CD4-positive, alpha-beta T cell treated with Interleukin-2 at 100 ng/mL for 4 hours (primary cell): ENCODE measurements around the gene DIDO1.
"Not testable (repeated sequence)": the region's sequence is repeated elsewhere in the genome, so short reads cannot be mapped to it uniquely, and the experiment has no call there.

ENCODE experiments used
- DNase-seq: peaks from one replicate; pipeline ENCODE4 v3.0.0-alpha.2; 2020; ENCODE audit warnings: low spot score

DIDO1 gene

GRCh38 chr20:62962221-62962879 lies 36.0 kb upstream of the DIDO1 start:
- DNase-seq: no peak

GRCh38 chr20:62961799-62962198 lies 35.5 kb upstream of the DIDO1 start:
- DNase-seq: no peak

GRCh38 chr20:62961310-62961783 lies 35.0 kb upstream of the DIDO1 start:
- no peak for DNase-seq

GRCh38 chr20:62960446-62961309 lies 34.4 kb upstream of the DIDO1 start:
- not testable (repeated sequence) for DNase-seq

GRCh38 chr20:62959998-62960436 lies 33.7 kb upstream of the DIDO1 start:
- DNase-seq: no peak

- DNase-seq: no peak
These were observed 33.0 kb upstream of the DIDO1 start for GRCh38 chr20:62959101-62959971.

GRCh38 chr20:62958388-62959100 lies 32.2 kb upstream of the DIDO1 start:
- no peak for DNase-seq

GRCh38 chr20:62957136-62958117 lies 31.1 kb upstream of the DIDO1 start:
- DNase-seq: no peak

GRCh38 chr20:62956387-62957135 lies 30.3 kb upstream of the DIDO1 start:
- DNase-seq: no peak

GRCh38 chr20:62955519-62956386 lies 29.4 kb upstream of the DIDO1 start:
- DNase-seq: no peak

GRCh38 chr20:62953839-62954703 lies 27.8 kb upstream of the DIDO1 start:
- peak; percentile 66 for DNase-seq

- no peak for DNase-seq
These were observed 26.9 kb upstream of the DIDO1 start for GRCh38 chr20:62952968-62953838.

- peak; percentile 32 for DNase-seq
These were observed 26.2 kb upstream of the DIDO1 start, which contains the start of gene SLC17A9 for GRCh38 chr20:62952373-62952967. Gene SLC17A9, plus strand, starts transcription at chr20:62952709. Its CDS starts 122 bp downstream, at chr20:62952831.

- DNase-seq: no peak
These were observed 25.6 kb upstream of the DIDO1 start for GRCh38 chr20:62951896-62952372.

- DNase-seq: no peak
These were observed 25.0 kb upstream of the DIDO1 start for GRCh38 chr20:62951143-62951895.
